Measurements from ENCODE around the gene OLIG2. TPM values are rescaled to one million over a fixed set of nuclear protein-coding genes. Genes with fewer than 3 reads are reported as not detected.

The OLIG2 gene
- total RNA-seq, 2 experiments from 2014 or later = not detected

- Histone ChIP-seq H3K4me1 (ENCODE audit: insufficient read depth, low read length, poor library complexity, severe bottlenecking) (no peaks in the 10 kb centered on the region), H2AFZ (ENCODE audit: low read length) (no peak overlapping the region), H3K79me2 (ENCODE audit: insufficient read depth, low read depth, low read length) (no peaks in the 10 kb centered on the region), H3K4me2 (ENCODE audit: low read length) (no peak overlapping the region), H4K20me1 (ENCODE audit: insufficient read depth, low read length) (no peaks in the 10 kb centered on the region), H3K9me3 (ENCODE audit: low read length) (no peaks in the 10 kb centered on the region), H3K4me3 (ENCODE audit: low read depth, low read length, poor library complexity, severe bottlenecking) (no peak overlapping the region), H3K9me2 (ENCODE audit: insufficient read depth, low read length) (no peaks in the 10 kb centered on the region), H3K36me3 (ENCODE audit: insufficient read depth, low read length) (no peaks in the 10 kb centered on the region), H3K27ac (ENCODE audit: low read depth, low read length, poor library complexity, severe bottlenecking) (no peak overlapping the region)
- POLR2A ChIA-PET = no interaction called here
- DNase-seq (ENCODE audit: low spot score) = no peak
- no TSS peak for BruUV-seq (replicated peaks)
- CTCF ChIA-PET (ENCODE audit: unreplicated experiment) = interaction anchor here (0.6 kb wide), 1 partner anchor 80 kb away, joined by 3 read pairs; no protein-coding TSS in a partner anchor
- TF ChIP-seq CTCF (conservative IDR thresholded peaks at IDR 0.05; ENCODE audit: low read length) = no peak
- TF ChIP-seq EZH2phosphoT487 (IDR thresholded peaks at IDR 0.05; ENCODE audit: borderline replicate concordance, low read depth, low read length) = no peak
- intact Hi-C loops (cut with micrococcal nuclease; ENCODE audit: unreplicated experiment) = no loop called here
Observed at GRCh38 chr21:33035147-33035546, 9.4 kb downstream of the OLIG2 start.

- DNase-seq (ENCODE audit: low spot score) = no peak
Observed at GRCh38 chr21:33036430-33037162, 10.9 kb downstream of the OLIG2 start.

More at GRCh38 chr21:33036430-33037162, 10.9 kb downstream of the OLIG2 start:
- no peak for TF ChIP-seq EZH2phosphoT487 (IDR thresholded peaks at IDR 0.05; ENCODE audit: borderline replicate concordance, low read depth, low read length)
- TF ChIP-seq CTCF (conservative IDR thresholded peaks at IDR 0.05; ENCODE audit: low read length) = no peak
- Histone ChIP-seq H3K27ac (ENCODE audit: low read depth, low read length, poor library complexity, severe bottlenecking) (no peak overlapping the region), H3K79me2 (ENCODE audit: insufficient read depth, low read depth, low read length) (no peaks in the 10 kb centered on the region), H3K9me2 (ENCODE audit: insufficient read depth, low read length) (no peaks in the 10 kb centered on the region), H2AFZ (ENCODE audit: low read length) (no peak overlapping the region), H3K4me3 (ENCODE audit: low read depth, low read length, poor library complexity, severe bottlenecking) (no peak overlapping the region), H3K4me1 (ENCODE audit: insufficient read depth, low read length, poor library complexity, severe bottlenecking) (no peaks in the 10 kb centered on the region), H3K36me3 (ENCODE audit: insufficient read depth, low read length) (no peaks in the 10 kb centered on the region), H3K9me3 (ENCODE audit: low read length) (no peaks in the 10 kb centered on the region), H3K4me2 (ENCODE audit: low read length) (no peak overlapping the region), H4K20me1 (ENCODE audit: insufficient read depth, low read length) (no peaks in the 10 kb centered on the region)
- ChIA-PET CTCF (ENCODE audit: unreplicated experiment) (no interaction called here), POLR2A (interaction anchor here (0.6 kb wide), 2 partner anchors 57 to 82 kb away, joined by 3 to 4 read pairs; no protein-coding TSS in a partner anchor)
- intact Hi-C loops (cut with micrococcal nuclease; ENCODE audit: unreplicated experiment) = no loop called here
- BruUV-seq (replicated peaks) = no TSS peak

Data from OCI-LY7 (cell line).